AG09319 (cell line): Measurements from ENCODE around the gene CFTR.

Experiments used
- DNase-seq: peaks from one replicate; pipeline ENCODE4 v3.0.0-alpha.2; 2010; ENCODE audit warnings: low read depth; ENCODE audit errors: extremely low read depth
- TF ChIP-seq, protein P1 (sequence below): IDR thresholded peaks from 2 replicates; pipeline ENCODE4 v1.5.1; 2011; ENCODE audit warnings: low read depth, mild to moderate bottlenecking, inconsistent platforms, low read length, moderate library complexity

CFTR gene

DNA sequence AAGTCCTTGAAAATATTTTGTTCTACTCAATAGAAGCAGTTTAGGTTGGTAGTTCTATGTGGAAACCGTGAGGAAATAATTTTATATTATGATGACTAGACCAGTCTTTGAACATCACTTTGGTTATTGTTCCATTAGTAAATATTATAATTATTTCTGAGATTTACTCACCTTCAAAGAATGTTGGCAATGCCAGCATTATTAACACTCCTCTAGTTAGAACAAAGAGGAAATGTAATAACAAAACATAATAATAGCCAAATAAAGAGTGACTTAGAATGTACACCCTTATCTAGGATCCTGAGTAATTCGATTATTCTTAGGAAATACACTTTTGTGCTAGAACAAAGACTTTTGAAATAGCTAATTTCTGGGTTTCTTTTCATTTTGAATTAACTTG is 121.1 kb downstream of the CFTR start:
- no peak for DNase-seq

DNA sequence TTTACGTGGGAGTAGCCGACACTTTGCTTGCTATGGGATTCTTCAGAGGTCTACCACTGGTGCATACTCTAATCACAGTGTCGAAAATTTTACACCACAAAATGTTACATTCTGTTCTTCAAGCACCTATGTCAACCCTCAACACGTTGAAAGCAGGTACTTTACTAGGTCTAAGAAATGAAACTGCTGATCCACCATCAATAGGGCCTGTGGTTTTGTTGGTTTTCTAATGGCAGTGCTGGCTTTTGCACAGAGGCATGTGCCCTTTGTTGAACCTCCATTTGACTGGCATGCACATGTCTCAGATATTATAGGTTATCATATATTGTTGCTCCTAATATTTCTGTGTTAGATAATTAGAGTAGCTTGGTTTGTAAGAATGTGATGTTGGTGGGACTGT is 123.8 kb downstream of the CFTR start:
- TF ChIP-seq, protein P1, sequence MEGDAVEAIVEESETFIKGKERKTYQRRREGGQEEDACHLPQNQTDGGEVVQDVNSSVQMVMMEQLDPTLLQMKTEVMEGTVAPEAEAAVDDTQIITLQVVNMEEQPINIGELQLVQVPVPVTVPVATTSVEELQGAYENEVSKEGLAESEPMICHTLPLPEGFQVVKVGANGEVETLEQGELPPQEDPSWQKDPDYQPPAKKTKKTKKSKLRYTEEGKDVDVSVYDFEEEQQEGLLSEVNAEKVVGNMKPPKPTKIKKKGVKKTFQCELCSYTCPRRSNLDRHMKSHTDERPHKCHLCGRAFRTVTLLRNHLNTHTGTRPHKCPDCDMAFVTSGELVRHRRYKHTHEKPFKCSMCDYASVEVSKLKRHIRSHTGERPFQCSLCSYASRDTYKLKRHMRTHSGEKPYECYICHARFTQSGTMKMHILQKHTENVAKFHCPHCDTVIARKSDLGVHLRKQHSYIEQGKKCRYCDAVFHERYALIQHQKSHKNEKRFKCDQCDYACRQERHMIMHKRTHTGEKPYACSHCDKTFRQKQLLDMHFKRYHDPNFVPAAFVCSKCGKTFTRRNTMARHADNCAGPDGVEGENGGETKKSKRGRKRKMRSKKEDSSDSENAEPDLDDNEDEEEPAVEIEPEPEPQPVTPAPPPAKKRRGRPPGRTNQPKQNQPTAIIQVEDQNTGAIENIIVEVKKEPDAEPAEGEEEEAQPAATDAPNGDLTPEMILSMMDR: no peak
- DNase-seq: no peak

More for the DNA sequence above, 121.1 kb downstream of the CFTR start:
- TF ChIP-seq, protein P1: no peak

DNA sequence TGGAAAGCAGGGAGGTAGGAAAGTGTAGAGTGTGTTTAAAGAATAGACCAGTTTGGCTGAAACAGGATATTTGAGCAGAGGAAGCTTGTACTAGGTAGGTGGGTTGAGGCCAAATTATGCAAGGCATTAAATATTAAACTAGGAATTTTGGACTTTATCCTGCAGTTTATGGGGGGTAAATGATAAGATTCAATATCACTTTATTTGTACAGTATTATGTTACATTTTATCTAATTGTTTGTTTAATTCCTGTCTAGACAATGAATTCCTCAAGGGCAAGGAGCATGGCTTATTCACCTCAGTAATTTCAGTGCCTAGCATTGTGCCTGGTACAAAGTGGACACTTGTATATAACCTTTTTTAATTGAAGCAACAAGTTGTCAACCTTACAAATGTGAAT is 125.9 kb downstream of the CFTR start:
- TF ChIP-seq, protein P1: no peak
- no peak for DNase-seq

DNA sequence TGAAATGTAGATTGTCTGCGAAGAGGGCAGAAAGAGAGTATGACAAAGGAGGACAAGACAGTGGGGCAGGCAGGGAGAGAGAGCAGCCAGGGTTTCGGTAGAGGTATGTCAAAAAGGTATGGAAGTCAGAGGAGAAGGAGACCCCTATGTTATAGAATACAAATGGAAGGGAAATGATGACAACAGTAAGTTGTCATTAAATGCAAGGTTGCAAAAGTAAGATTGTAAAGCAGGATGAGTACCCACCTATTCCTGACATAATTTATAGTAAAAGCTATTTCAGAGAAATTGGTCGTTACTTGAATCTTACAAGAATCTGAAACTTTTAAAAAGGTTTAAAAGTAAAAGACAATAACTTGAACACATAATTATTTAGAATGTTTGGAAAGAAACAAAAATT is 126.3 kb downstream of the CFTR start:
- TF ChIP-seq, protein P1: no peak
- no peak for DNase-seq

DNA sequence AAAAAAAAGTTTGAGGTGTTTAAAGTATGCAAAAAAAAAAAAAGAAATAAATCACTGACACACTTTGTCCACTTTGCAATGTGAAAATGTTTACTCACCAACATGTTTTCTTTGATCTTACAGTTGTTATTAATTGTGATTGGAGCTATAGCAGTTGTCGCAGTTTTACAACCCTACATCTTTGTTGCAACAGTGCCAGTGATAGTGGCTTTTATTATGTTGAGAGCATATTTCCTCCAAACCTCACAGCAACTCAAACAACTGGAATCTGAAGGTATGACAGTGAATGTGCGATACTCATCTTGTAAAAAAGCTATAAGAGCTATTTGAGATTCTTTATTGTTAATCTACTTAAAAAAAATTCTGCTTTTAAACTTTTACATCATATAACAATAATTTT is 130.6 kb downstream of the CFTR start:
- TF ChIP-seq, protein P1: no peak
- no peak for DNase-seq

DNA sequence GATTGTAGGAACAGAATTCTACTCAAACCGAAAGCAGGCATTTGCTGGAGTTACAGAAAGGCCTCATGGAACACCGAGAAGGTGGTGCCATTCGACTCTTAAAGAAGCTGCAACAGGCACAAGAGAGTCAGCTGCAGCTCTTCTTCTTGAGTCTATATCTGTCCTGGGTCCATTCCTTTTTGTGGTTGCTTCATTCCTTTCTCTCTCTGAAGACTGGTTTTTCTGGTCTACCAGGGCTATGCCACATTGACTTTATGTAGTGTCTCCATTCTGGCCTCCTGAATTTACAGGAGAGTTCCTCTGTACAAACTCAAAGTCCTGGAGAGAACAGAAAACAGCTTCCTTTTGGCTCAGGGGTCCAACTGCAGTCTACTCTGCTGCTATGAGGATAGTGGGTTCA is 132.8 kb downstream of the CFTR start:
- TF ChIP-seq, protein P1: no peak
- DNase-seq: no peak

DNA sequence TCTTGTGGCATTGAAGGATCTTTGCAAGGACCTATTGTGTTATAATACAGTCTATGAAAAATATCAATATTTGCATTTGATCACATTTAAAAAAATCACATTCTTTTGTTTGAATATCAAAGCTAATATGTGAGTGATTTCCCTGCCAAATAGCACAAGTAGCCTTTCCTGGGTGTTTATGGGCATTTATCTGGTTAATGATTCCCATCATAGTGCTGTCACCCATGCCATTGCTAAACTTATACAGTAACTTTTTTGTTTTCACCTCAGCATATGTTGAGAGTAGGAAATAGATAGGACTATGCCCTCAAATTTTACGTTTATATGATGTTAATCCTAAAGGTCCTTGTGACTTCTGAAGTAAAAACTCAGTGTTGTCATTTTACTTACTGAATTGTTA is 136.9 kb downstream of the CFTR start:
- no peak for DNase-seq
- TF ChIP-seq, protein P1: no peak
